AML-193 (cell line): ENCODE measurements around the gene SELENOM.

Experiments
- DNase-seq, 2 experiments: peaks; one replicate each; lab custom pipeline; 2025; lab: John Stamatoyannopoulos, UW

The SELENOM gene, protein sequence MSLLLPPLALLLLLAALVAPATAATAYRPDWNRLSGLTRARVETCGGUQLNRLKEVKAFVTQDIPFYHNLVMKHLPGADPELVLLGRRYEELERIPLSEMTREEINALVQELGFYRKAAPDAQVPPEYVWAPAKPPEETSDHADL

DNA sequence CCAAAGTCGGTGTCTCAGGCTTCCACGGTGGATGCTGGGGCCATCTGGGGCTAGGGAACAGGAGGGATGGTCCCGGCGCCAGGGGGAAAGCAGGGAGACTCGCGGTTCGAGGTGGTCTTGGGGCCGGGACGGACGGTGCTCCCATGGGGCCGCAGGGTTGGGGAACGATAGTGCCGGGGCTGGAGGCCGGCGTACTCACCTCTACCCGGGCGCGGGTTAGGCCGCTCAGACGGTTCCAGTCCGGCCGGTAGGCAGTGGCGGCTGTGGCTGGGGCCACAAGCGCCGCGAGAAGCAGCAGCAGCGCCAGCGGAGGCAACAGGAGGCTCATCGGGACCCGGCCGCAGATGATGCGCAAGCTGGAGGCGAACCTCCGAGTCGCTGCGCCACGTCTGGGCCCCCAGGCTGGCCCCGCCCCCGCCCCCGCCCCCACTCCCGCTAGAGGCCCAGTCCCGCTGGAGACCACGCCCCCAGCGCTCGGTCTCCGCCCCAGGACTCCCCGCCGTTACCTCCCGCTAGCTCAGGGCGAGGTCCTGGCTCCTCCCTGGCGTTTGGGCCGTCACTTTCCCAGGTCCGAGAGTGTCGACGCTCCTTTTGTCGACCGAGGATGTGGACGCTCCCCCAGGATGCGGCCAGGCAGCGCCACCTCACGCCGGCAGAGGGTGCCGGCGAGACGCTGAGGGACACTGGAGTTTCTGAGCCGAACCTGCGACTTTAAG is at the start of gene SELENOM:
TSS of gene SELENOM (minus strand) at position 391 of the 716 bp plus-strand sequence. CDS start at position 328, 63 bp downstream.
- DNase-seq, result peak; percentile 42 to 55

GRCh38 chr22:31155422-31155821 is 48.1 kb upstream of the SELENOM start:
- DNase-seq, result no peak

GRCh38 chr22:31154975-31155374 is 47.6 kb upstream of the SELENOM start:
- no peak for DNase-seq

DNA sequence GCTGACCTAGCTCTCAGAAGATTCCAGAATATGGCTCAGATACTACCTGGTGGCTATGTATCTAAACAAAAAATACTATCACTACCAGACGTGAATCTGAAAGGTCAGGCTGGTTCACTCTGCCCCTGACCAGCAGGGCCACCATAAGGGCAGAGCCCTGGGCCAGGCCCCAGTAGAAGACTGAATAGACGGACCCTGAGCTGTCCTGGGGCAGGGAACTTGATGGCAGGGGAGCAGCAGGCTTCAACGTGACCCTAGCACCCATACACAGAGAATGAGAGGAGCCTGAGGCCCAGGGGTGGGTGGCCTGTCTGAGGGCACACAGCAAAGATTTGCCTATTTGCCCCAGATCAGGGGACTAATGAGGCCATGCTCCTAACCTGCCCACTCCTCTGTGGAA is 46.0 kb upstream of the SELENOM start:
- no peak for DNase-seq

DNA sequence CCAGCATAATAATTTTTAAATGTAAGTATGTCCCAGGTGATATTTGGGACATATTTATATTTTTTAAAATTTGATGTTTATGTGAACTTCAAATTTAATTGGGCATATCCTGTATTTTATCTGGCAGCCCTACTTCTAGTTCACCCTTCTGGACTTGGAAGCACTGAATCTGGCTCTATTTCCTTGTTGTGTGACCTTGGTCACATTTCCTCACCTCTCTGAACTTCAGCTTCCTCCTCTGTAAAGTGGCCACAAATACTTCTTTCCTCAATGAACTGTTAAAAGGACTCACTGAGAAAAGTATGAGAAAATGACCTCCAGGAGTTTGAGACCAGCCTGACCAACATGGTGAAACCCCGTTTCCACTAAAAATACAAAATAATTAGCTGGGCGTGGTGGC is 44.5 kb upstream of the SELENOM start:
- no peak for DNase-seq

DNA sequence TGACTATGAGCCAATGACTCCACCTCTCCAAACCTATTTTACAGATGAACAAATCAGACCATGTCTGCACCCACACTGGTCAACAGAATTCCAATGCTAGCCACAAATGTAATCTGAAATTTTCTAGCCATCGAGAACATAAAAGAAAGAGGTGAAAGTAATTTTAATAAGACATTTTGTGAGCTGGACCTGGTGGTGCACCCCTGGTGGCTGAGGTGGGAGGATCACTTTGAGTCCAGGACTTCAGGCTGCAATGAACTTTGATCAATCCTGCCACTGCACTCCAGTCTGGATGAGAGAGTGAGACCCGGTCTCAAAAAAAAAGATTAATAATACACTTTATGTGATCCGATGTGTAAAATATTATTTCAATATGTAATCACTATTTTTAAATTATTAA is 43.2 kb upstream of the SELENOM start:
- DNase-seq, result no peak

GRCh38 chr22:31148953-31149627 is 41.7 kb upstream of the SELENOM start:
- DNase-seq, result peak; percentile 50 to 57

- no peak for DNase-seq
These were observed 41.1 kb upstream of the SELENOM start for GRCh38 chr22:31148488-31148887.

DNA sequence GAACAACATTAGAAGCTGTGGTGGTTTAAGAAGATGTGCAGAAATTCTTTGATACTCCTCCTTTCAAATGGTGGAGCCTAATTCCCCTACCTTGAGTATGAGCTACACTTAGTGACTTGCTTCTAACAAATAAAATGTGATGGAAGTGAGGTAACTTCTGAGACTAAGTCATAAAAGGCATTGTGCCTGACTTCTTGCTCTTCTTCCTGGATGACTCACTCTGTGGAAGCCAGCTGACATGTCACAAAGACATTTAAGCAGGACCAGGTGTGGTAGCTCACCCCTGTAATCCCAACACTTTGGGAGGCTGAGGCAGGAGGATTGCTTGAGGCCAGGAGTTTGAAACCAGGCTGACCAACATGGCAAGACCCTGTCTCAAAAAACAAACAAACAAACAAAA is 36.9 kb upstream of the SELENOM start:
- DNase-seq, result no peak

- DNase-seq, result no peak
These were observed 36.2 kb upstream of the SELENOM start for GRCh38 chr22:31143537-31143936.

DNA sequence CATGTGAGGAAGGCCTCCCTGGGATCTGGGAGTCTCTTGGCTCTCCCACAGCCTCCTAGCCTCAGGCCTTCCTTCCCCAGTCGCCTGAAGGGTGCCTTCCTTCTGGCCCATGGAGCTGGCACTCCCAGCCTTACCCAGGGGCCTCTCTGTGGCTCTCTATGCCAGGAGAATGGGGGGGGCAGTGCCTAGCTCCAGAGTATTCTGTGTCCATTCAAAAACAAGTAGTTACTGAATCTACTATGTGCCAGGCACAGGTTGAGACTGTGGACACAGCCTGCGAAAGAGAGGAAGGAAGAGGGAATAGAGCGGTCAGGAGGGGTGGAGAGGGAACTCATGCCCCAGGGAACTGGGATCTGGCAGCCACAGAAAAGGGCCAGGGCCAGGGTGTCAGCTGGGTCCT is 35.7 kb upstream of the SELENOM start:
- no peak for DNase-seq

GRCh38 chr22:31142285-31142684 is 34.9 kb upstream of the SELENOM start:
- no peak for DNase-seq

- no peak for DNase-seq
These were observed 34.2 kb upstream of the SELENOM start for GRCh38 chr22:31141551-31141950.

GRCh38 chr22:31140746-31141145 is 33.4 kb upstream of the SELENOM start:
- no peak for DNase-seq

DNA sequence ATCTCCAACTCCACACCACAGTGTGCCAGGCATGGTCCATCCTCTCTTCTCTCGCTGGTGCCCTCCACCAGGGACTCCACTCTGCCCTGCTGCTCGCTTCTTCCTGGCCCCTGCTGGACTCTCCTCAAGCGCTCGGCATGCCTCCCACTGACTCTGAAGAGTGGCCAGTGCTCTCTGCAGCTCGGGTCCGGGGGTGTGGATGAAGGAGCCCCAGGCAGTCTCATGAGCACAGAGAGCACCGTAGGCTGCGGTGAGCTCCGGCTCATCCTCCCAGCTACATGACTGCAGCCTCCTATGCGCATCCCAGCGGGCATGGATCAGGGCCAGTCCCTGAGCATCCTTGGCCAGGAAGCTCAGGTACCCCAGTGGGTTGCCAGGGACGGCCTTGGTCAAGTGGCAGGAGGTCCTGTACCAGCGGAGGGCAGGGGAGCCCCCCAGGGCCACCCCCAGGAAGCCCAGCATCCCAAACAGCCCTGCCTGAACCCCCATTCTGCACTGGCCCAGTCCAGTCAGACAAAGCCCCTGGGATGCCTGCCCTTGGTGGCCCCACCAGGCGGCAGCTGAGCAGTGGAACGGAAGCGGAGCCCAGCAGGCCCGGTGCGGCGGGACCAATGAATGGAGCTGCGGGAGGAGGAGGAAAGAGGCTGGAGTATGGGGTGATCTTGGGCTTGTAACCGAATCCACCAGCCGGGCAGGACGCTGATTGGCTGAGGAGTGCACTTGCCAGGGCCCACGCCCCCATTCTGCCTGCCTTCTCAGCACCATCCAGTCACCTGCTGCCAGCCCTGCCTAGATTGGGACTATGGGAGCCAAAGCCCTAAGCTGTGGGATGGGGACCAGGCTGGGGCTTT is 32.7 kb upstream of the SELENOM start, which contains the start of gene PLA2G3:
TSS of gene PLA2G3 (minus strand) at position 643 of the 851 bp plus-strand sequence. CDS start at position 489, 154 bp downstream.
- DNase-seq, result no peak

GRCh38 chr22:31139066-31139465 is 31.7 kb upstream of the SELENOM start:
- DNase-seq, result no peak

- DNase-seq, result no peak
These were observed 30.8 kb upstream of the SELENOM start for GRCh38 chr22:31138126-31138525.

DNA sequence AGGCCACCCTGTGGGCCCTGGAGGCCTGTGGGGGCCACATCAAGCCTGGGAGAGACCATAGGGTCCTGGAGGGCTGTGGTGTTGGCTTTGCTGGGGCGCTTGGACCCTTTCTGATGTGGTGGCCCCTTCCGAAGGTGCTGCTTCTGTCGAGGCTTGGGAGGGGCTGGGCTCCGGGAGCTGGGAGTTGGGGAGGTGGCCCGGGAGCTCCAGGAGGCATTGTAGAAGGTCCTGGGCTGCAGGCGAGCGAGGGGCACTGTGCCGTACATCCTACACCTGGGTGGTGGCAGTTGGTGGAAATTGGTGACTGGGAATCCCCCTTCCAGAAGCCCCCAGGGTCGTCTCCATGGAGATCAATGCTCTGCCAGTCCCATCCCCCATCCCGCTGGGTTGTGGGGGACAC is 30.4 kb upstream of the SELENOM start:
- DNase-seq, result no peak

- no peak for DNase-seq
These were observed 29.3 kb upstream of the SELENOM start for GRCh38 chr22:31136711-31137110.

DNA sequence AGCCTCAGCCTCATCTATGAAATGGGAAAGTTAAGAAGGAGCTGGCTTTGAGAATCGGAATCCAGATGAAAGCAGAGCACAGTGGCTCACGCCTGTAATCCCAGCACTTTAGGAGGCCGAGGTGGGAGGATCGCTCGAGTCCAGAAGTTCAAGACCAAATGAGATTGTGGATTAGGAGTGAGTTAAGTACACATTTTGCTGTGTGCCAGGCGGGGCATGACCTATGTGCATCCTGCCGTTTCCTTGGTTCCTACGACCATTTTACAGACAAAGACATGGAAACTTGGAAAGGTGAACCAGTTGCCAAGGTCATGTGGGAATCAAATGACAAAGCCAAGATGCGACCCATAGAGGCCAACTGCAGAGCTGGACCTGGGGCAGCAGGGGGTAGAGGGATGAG is 28.8 kb upstream of the SELENOM start:
- DNase-seq, result no peak

GRCh38 chr22:31135706-31136105 is 28.3 kb upstream of the SELENOM start:
- no peak for DNase-seq

GRCh38 chr22:31134688-31135087 is 27.3 kb upstream of the SELENOM start:
- DNase-seq, result no peak
